Posterior vena cava (tissue), 2 donors: ENCODE results near the gene USP2. TPM values are rescaled to one million over a fixed set of nuclear protein-coding genes. Genes with fewer than 3 reads are reported as not detected.

Experiments used
- DNase-seq: peaks from one replicate; pipeline ENCODE4 v3.0.0-alpha.2; 2020; ENCODE audit warnings: low spot score
- intact Hi-C, 2 donors: fragments of 100-400 bp; cut with DNase I; formaldehyde crosslinking; loops; one replicate each; pipeline versions ENCODE4 v1.14.1 to v1.14.2; 2022 to 2023
- total RNA-seq, 2 donors: library from RNA; stranded (reverse); fragmentation: NEBNext Ultra II Directional; extraction: Animal tissue kit (Norgen Biotek cat#: 25700); gene quantifications; one replicate each; pipeline ENCODE4 v1.2.1, GENCODE V29; 2021
- donor health status: DM: yes; HTN: yes; CAD: no.
- donor health status: DM: yes; HTN: yes; CAD: no.

USP2 gene
- total RNA-seq, 2 donors from 2014 or later = 10.4 to 17.3 TPM

DNA sequence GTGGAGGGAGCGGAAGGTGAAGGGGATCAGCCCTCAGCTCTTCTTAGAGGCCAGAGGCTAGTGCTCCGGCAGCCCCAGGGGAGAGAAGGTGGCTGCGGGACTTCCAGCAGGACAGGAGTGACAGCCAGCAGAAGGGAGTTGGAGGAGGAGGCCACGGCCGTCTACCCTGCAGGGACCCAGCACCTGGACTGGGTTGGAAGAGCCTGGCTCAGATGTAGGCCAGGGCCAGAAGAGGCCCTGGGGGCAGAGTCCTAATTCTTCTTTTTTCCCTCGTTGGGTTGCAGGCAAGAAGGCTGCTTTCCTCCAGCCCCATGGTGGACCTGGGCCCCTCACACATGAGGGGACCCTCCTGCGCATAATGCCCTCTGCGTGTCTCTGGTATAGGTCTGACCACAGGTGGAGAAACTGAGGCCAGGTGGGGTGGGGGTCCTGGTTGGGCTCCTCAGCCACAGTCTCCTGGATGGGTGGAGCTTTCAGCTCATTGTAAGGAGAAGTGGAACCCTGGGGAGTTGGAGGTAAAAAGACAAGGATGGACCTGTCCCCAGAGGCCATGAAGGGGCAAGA is 62.3 kb downstream of the USP2 start:
- DNase-seq = no peak
- intact Hi-C loops = no loop called here

DNA sequence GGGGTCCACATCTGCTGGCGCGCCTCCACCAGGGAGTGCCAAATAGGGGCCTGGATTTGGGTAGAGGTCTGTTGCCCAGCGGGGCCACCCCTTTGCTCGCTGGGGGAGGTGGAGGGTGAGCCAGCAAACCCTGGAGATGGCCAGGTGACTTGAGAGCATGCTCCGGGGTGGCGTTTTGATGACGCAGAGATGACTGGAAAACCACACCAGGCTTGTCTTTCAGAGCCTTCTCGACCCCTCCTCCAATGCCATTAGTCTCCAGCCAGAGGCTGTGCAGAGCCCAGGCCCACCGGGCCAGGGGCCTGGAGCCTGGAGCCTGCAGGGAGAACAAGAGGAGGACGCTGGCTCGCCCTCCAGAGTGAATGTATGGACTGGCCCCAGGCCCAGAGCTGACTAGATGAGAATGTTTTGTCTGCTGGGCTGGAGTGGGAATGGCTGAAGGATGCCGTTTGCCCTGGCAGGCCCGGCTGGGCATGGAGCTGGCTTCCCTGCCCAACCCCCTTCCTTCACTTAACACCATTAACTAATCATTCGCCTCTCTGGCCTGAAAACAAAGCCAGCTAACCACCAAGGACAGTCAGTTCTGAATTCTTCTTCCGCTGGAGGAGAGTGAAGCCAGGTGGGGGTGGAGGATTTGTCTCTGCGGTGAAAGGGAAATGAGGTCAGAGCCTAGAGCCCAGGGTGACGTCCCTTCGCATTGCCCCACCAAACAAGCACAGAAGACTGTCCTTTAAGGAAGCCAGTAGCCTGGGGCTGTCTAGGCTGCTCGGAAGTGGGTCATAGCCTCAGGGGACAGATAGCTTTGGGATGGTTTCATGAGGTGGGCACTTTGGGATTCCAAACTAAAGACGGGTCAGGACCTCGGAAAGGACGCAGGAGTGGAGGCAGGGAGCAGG is 63.0 kb downstream of the USP2 start:
- intact Hi-C loops = no loop called here
- DNase-seq = peak; percentile 71

DNA sequence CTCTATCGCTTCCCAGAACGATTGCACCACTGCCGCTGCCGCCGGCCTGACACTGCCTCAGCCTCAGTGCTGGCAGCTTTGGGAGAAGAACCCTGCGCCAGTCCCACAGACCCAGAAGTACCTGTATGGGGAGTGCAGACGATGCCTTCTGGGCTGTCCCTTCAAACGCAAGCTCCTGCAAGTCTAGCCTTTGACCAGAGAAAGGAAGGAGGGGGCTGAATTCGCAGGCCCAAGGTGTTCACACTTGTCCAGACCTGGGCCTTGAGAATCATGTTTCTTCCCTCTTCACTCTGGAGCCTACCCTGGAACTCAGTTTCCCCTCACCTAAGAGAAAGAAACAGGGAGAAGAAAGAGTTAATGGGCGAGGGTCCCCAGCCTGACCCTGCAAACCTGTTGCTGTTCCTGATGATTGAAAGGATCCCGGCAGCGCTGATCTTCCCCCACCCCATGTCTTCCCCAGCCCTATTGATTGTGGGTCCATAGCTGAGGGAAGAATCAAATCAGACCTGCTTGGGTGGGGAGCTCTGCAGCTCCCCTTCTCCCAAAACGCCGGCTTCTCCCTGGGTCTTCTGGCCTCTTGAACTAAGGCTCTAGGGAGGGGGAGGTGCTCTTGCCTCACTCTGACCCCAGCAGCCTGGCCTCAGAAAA is 63.8 kb downstream of the USP2 start:
- DNase-seq = peak; percentile 38
- intact Hi-C loops = no loop called here

DNA sequence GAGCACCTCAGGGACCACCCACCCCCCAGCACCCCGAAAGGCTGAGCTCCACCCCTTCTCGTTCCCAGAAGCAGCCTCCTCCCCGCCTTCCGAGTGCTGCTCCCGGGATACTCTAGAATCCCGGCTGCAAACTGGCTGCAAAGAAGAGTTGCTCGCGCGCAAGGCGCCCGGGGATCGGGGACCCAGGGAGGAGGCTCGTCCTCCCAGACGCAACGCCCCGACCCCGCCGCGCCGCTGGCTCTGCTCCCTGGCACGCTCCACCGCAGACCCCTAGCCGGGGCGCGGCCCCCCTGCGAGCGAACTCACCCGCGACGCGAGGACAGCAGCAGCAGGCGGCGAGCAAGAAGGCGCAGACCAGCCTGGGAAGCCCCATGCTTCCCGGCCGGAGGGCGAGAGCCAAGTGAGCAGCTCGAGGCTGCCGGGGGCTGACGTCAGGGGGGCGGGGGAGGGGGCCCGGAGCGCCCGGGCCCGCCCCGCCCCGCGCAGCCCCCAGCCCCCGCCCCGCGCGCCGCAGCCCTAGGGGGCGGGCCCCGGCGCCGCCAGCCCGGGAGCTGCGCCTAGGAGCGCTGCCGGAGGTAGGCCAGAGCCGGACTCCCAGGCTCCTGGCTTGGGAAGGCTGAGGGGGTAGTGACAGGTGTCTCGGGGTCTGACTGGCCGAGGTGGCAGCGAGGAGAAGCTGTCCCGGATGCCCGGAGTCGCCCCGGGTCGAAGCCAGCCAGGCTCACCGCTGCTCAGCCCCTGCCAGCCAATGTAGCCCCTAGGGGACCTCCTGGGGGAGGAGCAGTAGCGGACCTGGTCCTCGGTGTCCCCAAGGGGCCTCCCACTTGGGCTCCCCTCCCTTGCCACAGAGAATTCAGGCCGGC is 64.5 kb downstream of the USP2 start, which contains the start of gene MCAM:
MCAM (minus strand) TSS at position 402 of the 863 bp plus-strand sequence; CDS start at position 373, 29 bp downstream.
- intact Hi-C loops = no loop called here
- DNase-seq = peak; percentile 79

DNA sequence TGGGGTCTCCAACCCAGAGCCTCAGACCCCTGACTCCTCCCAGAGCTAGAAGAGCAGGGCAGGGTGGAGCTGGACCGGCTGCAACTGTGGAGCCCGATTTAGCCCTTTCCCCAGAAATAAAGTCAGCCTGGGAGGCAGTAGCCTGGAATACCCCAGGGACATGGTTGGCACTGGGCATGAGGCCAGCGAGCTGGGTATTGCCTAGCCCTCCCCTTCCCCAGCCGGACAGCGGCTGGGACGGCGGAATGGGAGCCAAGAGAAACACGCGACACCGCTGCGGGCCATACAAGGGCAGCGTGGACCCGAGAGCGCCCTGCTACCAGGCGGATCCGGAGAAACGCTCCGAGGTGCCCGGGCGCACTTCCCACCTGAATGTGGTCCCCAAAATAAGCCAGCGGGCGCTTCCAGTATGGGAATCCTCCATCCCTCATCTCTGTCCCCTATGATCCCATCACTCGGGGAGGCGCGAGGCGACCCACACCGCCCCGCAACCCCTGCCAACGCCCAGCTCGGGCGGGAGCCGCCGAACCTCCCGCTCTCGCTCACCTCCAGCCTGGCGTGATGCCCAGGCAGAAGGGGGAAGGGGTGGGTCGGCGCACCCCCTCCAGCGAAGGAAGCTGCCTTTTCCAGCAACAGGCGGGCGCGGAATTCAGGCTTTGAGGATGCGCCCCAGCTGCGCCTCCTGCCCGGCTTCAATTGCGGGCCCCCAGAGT is 65.3 kb downstream of the USP2 start:
- peak; percentile 84 for DNase-seq
- intact Hi-C loops = no loop called here

- no peak for DNase-seq
- intact Hi-C loops = no loop called here
Observed at GRCh38 chr11:119315131-119316015, 66.1 kb downstream of the USP2 start.

GRCh38 chr11:119314726-119315125 is 66.8 kb downstream of the USP2 start:
- intact Hi-C loops = no loop called here

DNA sequence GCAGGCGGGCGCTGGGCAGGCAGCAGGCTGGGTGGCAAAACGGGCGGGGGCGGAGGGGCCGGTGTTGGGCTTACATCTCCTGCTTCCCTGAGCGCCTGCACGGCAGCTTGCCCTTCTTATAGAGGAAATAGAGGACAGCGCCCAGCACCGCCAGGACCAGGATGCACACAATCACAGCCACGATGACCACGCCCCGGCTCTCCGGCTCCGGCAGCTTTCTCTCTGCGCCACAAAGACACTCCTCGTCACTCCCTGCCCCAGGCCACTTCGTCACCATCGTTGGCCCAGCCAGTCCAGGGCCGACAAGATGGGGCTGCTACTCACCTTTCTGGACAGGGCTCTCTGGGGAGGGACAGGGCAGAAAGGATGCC is 70.8 kb downstream of the USP2 start:
- DNase-seq = no peak
- intact Hi-C loops = no loop called here

More at GRCh38 chr11:119314726-119315125, 66.8 kb downstream of the USP2 start:
- no peak for DNase-seq

DNA sequence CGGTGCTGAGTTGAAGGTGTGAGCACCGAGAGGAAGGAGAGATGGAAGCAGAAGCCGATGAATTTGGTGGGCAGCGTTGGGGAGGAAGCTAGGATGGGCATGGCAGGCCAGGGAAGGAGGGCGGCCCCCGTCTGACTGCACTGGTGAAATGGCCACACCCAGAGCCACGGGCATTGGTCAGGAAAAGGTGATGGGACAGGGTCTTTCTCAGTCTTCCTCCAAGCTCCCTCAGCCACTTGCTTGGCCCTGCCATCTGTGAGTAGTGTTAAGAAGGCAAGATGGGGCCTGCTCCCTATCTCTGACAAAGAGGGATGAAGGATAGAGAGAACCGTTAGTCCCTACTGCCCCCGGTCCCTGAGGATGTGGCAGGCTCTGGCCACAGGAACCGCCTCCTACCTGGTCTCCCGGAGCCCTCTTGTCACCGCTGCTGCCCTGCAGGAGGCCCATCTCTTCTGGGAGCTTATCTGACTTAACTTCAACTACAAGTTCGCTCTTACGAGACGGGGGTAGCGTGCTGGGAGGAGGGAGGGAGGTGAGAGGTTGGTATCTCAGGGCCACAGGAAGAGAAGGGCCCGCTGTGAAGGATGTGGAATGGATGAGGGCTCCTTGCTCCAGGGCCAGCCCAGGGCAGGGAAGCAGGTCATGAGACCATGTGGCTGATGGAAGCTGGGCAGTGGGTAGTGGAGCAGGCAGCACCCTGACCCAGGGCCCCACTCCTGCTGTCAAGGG is 71.4 kb downstream of the USP2 start:
- intact Hi-C loops = no loop called here

DNA sequence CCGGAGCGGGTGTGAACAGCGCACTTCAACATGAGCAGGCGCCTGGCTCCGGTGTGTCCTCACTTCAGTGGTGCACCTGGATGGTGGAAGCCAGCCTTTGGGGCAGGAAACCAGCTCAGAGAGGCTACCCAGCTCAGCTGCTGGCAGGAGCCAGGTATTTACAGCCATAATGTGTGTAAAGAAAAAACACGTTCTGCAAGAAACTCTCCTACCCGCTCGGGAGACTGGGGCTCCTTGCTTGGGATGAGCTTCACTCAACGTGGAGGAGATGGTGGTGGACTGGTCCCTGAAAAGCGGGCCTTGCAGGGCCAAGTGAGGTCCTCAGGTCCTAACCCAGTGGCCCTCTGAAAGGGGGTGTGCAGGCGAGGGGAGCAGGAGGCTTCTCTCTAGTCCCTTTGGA is 72.1 kb downstream of the USP2 start:
- intact Hi-C loops = no loop called here
- DNase-seq = no peak

More for the DNA sequence above, 71.4 kb downstream of the USP2 start:
- no peak for DNase-seq

DNA sequence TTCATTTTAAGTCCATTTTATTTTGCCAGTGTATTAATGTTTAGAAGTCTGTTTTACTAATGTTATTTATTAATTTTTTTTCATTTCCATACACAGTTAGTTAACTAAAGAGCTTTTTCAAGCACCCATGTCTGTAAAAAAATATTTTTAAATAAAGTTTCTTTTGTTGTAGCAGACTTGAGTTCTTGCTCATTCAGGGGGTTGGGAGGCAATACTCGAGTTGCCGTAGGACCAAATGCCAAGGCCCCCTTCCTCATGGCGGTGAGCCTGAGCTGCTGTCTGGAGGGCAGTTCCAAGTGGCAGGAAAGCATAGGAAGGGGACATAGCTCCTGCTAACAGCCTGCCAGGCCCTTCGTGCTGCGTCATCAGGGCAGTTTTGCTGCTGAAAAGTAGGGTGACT is 73.5 kb downstream of the USP2 start:
- intact Hi-C loops = no loop called here
- DNase-seq = no peak

DNA sequence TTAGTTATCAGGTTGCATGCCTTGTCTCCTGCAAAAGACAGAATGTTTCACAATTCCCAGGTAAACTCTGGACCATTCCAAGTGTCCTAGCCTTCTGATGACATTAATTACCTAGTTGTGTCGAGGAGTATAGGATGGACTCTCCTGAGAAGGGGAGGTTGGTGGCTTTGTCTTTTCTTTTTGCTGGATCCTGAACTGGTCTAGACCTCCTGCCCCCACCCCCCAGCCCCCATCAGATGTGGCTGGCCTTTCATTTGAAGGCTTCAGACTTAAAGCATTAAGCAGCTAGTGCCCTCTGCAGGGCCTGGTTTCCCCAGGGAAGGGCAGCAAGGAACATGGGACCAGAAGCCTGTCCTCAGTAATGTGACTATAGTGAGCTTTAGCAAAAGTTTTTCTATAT is 74.3 kb downstream of the USP2 start:
- no peak for DNase-seq
- intact Hi-C loops = no loop called here

DNA sequence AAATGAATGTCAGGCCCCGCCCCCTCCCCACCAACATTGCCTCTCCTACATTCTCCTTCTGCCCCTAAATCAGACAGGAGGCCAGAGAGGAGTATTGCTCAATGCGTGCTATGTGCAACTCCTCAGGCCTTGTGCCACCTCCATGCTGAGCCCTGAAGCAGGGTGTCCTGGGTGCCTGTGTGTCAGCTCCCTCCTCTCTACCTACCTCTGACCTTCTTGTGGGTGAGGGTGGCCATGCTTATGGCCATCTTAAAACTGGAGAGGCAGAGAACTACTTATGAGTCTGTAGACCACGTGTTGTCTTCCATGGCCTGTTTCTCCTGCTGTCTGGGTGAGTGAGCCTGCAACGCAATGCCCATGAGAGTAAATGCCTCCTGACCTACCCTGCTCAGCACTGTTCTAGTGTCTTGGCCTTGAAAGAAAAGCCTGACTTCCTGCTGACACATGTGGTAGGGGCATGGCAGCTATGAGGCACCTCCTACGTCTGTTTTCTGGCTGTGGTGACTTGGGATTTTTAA is 75.1 kb downstream of the USP2 start:
- intact Hi-C loops = no loop called here
- no peak for DNase-seq

- intact Hi-C loops = no loop called here
- DNase-seq = no peak
Observed at GRCh38 chr11:119305556-119306372, 75.7 kb downstream of the USP2 start.
